WTC11 (cell line): Measurements from ENCODE around the gene ABCB10. TPM values are rescaled to one million over a fixed set of nuclear protein-coding genes. Genes with fewer than 3 reads are reported as not detected.
"Not testable (repeated sequence)": the region's sequence is repeated elsewhere in the genome, so short reads cannot be mapped to it uniquely, and the experiment has no call there.

Experiments used
- ATAC-seq: fragments of 200-7000 bp; cut with Tn5 transposase; 2 replicates; pipeline ENCODE4 v1.10.0; 2021; ENCODE audit warnings: mild to moderate bottlenecking, moderate library complexity
- CTCF ChIA-PET: fragments of 300-600 bp; sonication (Branson Sonifier 250); formaldehyde crosslinking; loops from one replicate; lab custom pipeline; 2021; ENCODE audit warnings: antibody characterized with exemption; lab: Charles Lee
- POLR2A ChIA-PET: fragments of 350-600 bp; sonication (Branson Sonifier 250); formaldehyde crosslinking; loops from one replicate; lab custom pipeline; 2021; ENCODE audit warnings: antibody characterized with exemption; lab: Charles Lee
- DNase-seq: peaks from one replicate; pipeline ENCODE4 v3.0.0; 2021; ENCODE audit warnings: low spot score
- H3K27ac Mint-ChIP-seq: 2 replicates; pipeline ENCODE4 v1.8.0; 2021; ENCODE audit warnings: mixed read lengths
- H3K27me3 Mint-ChIP-seq: 2 replicates; pipeline ENCODE4 v1.8.0; 2021; ENCODE audit warnings: low read depth, mild to moderate bottlenecking, moderate library complexity, mixed read lengths
- H3K36me3 Mint-ChIP-seq: 2 replicates; pipeline ENCODE4 v1.8.0; 2021; ENCODE audit warnings: mixed read lengths
- H3K4me1 Mint-ChIP-seq: 2 replicates; pipeline ENCODE4 v1.8.0; 2022; ENCODE audit warnings: mixed read lengths
- H3K4me3 Mint-ChIP-seq: 2 replicates; pipeline ENCODE4 v1.8.0; 2021; ENCODE audit warnings: mild to moderate bottlenecking, moderate library complexity, mixed read lengths
- H3K9me3 Mint-ChIP-seq: 2 replicates; pipeline ENCODE4 v1.8.0; 2021; ENCODE audit warnings: mixed read lengths
- AFF4 ChIP-seq: sonication (generic); formaldehyde crosslinking; IDR thresholded peaks from 2 replicates; pipeline ENCODE4 v1.8.1; 2023; ENCODE audit warnings: mild to moderate bottlenecking, missing genetic modification reagents, borderline replicate concordance
- CREB1 ChIP-seq: sonication (generic); formaldehyde crosslinking; IDR thresholded peaks from 2 replicates; pipeline ENCODE4 v1.8.0; 2023; ENCODE audit warnings: mild to moderate bottlenecking, missing genetic modification reagents
- ELF4 ChIP-seq: sonication (generic); formaldehyde crosslinking; IDR thresholded peaks from 2 replicates; pipeline ENCODE4 v1.8.1; 2022; ENCODE audit warnings: low read depth, mild to moderate bottlenecking, moderate library complexity, missing genetic modification reagents
- FOXJ3 ChIP-seq: sonication (generic); formaldehyde crosslinking; IDR thresholded peaks from 2 replicates; pipeline ENCODE4 v1.9.0; 2021; ENCODE audit warnings: missing genetic modification reagents, mild to moderate bottlenecking, borderline replicate concordance
- FOXK1 ChIP-seq: sonication (generic); formaldehyde crosslinking; IDR thresholded peaks from 2 replicates; pipeline ENCODE4 v1.8.0; 2022; ENCODE audit warnings: mild to moderate bottlenecking, moderate library complexity, missing genetic modification reagents
- FOXP1 ChIP-seq: sonication (generic); formaldehyde crosslinking; IDR thresholded peaks from 2 replicates; pipeline ENCODE4 v1.8.0; 2022; ENCODE audit warnings: missing genetic modification reagents, mild to moderate bottlenecking, moderate library complexity, borderline replicate concordance
- GABPB1 ChIP-seq: sonication (generic); formaldehyde crosslinking; IDR thresholded peaks from 2 replicates; pipeline ENCODE4 v1.8.1; 2023; ENCODE audit warnings: mild to moderate bottlenecking, missing genetic modification reagents
- GRHL2 ChIP-seq: fragments of 250-450 bp; sonication (Bioruptor Pico); IDR thresholded peaks from 2 replicates; pipeline ENCODE4 v1.8.0; 2022; ENCODE audit warnings: mild to moderate bottlenecking, moderate library complexity; ENCODE audit not compliant: insufficient replicate concordance, severe bottlenecking
- JAZF1 ChIP-seq: fragments of 250-450 bp; sonication (Bioruptor Pico); IDR thresholded peaks from 2 replicates; pipeline ENCODE4 v1.9.0; 2021; ENCODE audit warnings: moderate library complexity, mild to moderate bottlenecking, inconsistent platforms
- MLX ChIP-seq: sonication (generic); formaldehyde crosslinking; IDR thresholded peaks from 2 replicates; pipeline ENCODE4 v1.8.1; 2023; ENCODE audit warnings: mild to moderate bottlenecking, missing genetic modification reagents, moderate library complexity
- NR3C1 ChIP-seq: sonication (generic); formaldehyde crosslinking; conservative IDR thresholded peaks from 2 replicates; pipeline ENCODE4 v1.8.1; 2023; ENCODE audit warnings: low read depth, mild to moderate bottlenecking, missing genetic modification reagents
- ZBTB43 ChIP-seq: sonication (generic); formaldehyde crosslinking; IDR thresholded peaks from 2 replicates; pipeline ENCODE4 v1.8.1; 2023; ENCODE audit warnings: mild to moderate bottlenecking, missing genetic modification reagents
- ZNF121 ChIP-seq: sonication (generic); formaldehyde crosslinking; IDR thresholded peaks from 2 replicates; pipeline ENCODE4 v1.8.0; 2023; ENCODE audit warnings: missing genetic modification reagents
- ZNF232 ChIP-seq: sonication (generic); formaldehyde crosslinking; IDR thresholded peaks from 2 replicates; pipeline ENCODE4 v1.8.0; 2022; ENCODE audit warnings: mild to moderate bottlenecking, missing genetic modification reagents
- total RNA-seq: library from RNA; stranded (reverse); gene quantifications from 3 replicates; pipeline ENCODE4 v1.2.3, GENCODE V29; 2021

The ABCB10 gene
- total RNA-seq, 1 experiment from 2014 or later, result 11.0 TPM

GRCh38 chr1:229600229-229600628 lies 41.7 kb upstream of the ABCB10 start (continued):
- no peak for TF ChIP-seq AFF4 (CRISPR knock-in tag)
- no peak for TF ChIP-seq ZNF232 (CRISPR knock-in tag)
- TF ChIP-seq ZBTB43 (CRISPR knock-in tag), result no peak
- TF ChIP-seq FOXK1 (CRISPR knock-in tag), result no peak
- no peak for TF ChIP-seq CREB1 (CRISPR knock-in tag)
- TF ChIP-seq ELF4 (CRISPR knock-in tag), result no peak

- ATAC-seq, result no peak
- CTCF ChIA-PET, result no interaction called here
These were observed 40.9 kb upstream of the ABCB10 start for GRCh38 chr1:229599218-229599954.

GRCh38 chr1:229597877-229598276 lies 39.4 kb upstream of the ABCB10 start:
- Mint-ChIP-seq H3K4me3 (no peak overlapping the region), H3K27ac (no peak overlapping the region), H3K9me3 (no peaks in the 10 kb centered on the region), H3K27me3 (no peaks in the 10 kb centered on the region), H3K4me1 (peaks cover 11% of the 10 kb centered on the region), H3K36me3 (peaks cover 36% of the 10 kb centered on the region)
- no peak for ATAC-seq
- no peak for DNase-seq
- TF ChIP-seq MLX, result no peak
- ChIA-PET CTCF (no interaction called here), POLR2A (no interaction called here)

More at GRCh38 chr1:229599218-229599954, 40.9 kb upstream of the ABCB10 start:
- no peak for DNase-seq
- H3K36me3 Mint-ChIP-seq, result peaks cover 35% of the 10 kb centered on the region
- POLR2A ChIA-PET, result no interaction called here
- no peaks in the 10 kb centered on the region for H3K27me3 Mint-ChIP-seq
- no peak overlapping the region for H3K4me3 Mint-ChIP-seq
- peaks cover 11% of the 10 kb centered on the region for H3K4me1 Mint-ChIP-seq
- no peaks in the 10 kb centered on the region for H3K9me3 Mint-ChIP-seq
- no peak for TF ChIP-seq NR3C1 (CRISPR knock-in tag)
- TF ChIP-seq FOXP1 (CRISPR knock-in tag), result no peak
- no peak overlapping the region for H3K27ac Mint-ChIP-seq

- Mint-ChIP-seq H3K9me3 (no peaks in the 10 kb centered on the region), H3K27me3 (no peaks in the 10 kb centered on the region), H3K4me1 (peaks cover 11% of the 10 kb centered on the region), H3K36me3 (peaks cover 31% of the 10 kb centered on the region), H3K4me3 (no peak overlapping the region), H3K27ac (no peak overlapping the region)
- POLR2A ChIA-PET, result no interaction called here
- CTCF ChIA-PET, result no interaction called here
- ATAC-seq, result no peak
- no peak for DNase-seq
- TF ChIP-seq GABPB1 (CRISPR knock-in tag), result no peak
- no peak for TF ChIP-seq FOXJ3 (CRISPR knock-in tag)
- TF ChIP-seq JAZF1, result no peak
- TF ChIP-seq ZNF121 (CRISPR knock-in tag), result peak; percentile 82; the same call in 1 of the 2 replicates
- no peak for TF ChIP-seq GRHL2 (CRISPR knock-in tag)
These were observed 38.6 kb upstream of the ABCB10 start for GRCh38 chr1:229596925-229597699.

- H3K9me3 Mint-ChIP-seq, CTCF ChIA-PET, H3K4me3 Mint-ChIP-seq, DNase-seq, H3K27me3 Mint-ChIP-seq, POLR2A ChIA-PET, ATAC-seq, H3K4me1 Mint-ChIP-seq, H3K27ac Mint-ChIP-seq: not testable (repeated sequence)
- H3K36me3 Mint-ChIP-seq, result peaks cover 20% of the 10 kb centered on the region
These were observed 37.4 kb upstream of the ABCB10 start for GRCh38 chr1:229595876-229596275.
